Osteocyte (in vitro differentiated cells): ENCODE data around the gene PAFAH1B2. TPM values are rescaled to one million over a fixed set of nuclear protein-coding genes. Genes with fewer than 3 reads are reported as not detected.

ENCODE experiments used
- DNase-seq: peaks from one replicate; pipeline ENCODE4 v3.0.0; 2021; ENCODE audit warnings: mixed read lengths; ENCODE audit not compliant: unreplicated experiment; ENCODE audit errors: extremely low spot score
- H3K27ac Mint-ChIP-seq: one replicate; pipeline ENCODE4 v1.8.0; 2021; ENCODE audit warnings: mild to moderate bottlenecking, mixed read lengths; ENCODE audit not compliant: unreplicated experiment
- H3K27me3 Mint-ChIP-seq: one replicate; pipeline ENCODE4 v1.8.0; 2021; ENCODE audit warnings: mixed read lengths; ENCODE audit not compliant: unreplicated experiment
- H3K36me3 Mint-ChIP-seq: one replicate; pipeline ENCODE4 v1.8.0; 2021; ENCODE audit warnings: mixed read lengths; ENCODE audit not compliant: unreplicated experiment
- H3K4me1 Mint-ChIP-seq: one replicate; pipeline ENCODE4 v1.8.0; 2021; ENCODE audit warnings: mixed read lengths; ENCODE audit not compliant: unreplicated experiment
- H3K4me3 Mint-ChIP-seq: one replicate; pipeline ENCODE4 v1.8.0; 2021; ENCODE audit warnings: mild to moderate bottlenecking, moderate library complexity, mixed read lengths; ENCODE audit not compliant: unreplicated experiment
- H3K9me3 Mint-ChIP-seq: one replicate; pipeline ENCODE4 v1.8.0; 2021; ENCODE audit warnings: mixed read lengths; ENCODE audit not compliant: unreplicated experiment
- CTCF ChIP-seq: fragments of 200-600 bp; sonication (generic); IDR thresholded peaks from 2 replicates; pipeline ENCODE4 v1.5.0; 2021; ENCODE audit warnings: antibody characterized with exemption, mild to moderate bottlenecking, moderate library complexity
- total RNA-seq: library from RNA; stranded (reverse); gene quantifications from 2 replicates; pipeline ENCODE4 v1.2.1, GENCODE V29; 2021

Gene PAFAH1B2
- total RNA-seq, 1 donor from 2014 or later: 82.7 TPM

- Mint-ChIP-seq H3K36me3 (peaks cover 11% of the 10 kb centered on the region), H3K4me1 (peaks cover 41% of the 10 kb centered on the region), H3K9me3 (no peaks in the 10 kb centered on the region), H3K27me3 (no peaks in the 10 kb centered on the region), H3K27ac (peak overlapping the region; percentile 93), H3K4me3 (peak overlapping the region; percentile 96)
- DNase-seq: no peak
- peak; percentile 30 for TF ChIP-seq CTCF
These were observed 1.3 kb downstream of the PAFAH1B2 start for GRCh38 chr11:117145393-117145761.

GRCh38 chr11:117146521-117146920 lies 2.4 kb downstream of the PAFAH1B2 start:
- Mint-ChIP-seq H3K27me3 (no peaks in the 10 kb centered on the region), H3K9me3 (no peaks in the 10 kb centered on the region), H3K27ac (peak overlapping the region; percentile 93), H3K4me1 (peaks cover 44% of the 10 kb centered on the region), H3K4me3 (peak overlapping the region; percentile 96), H3K36me3 (peaks cover 13% of the 10 kb centered on the region)
- TF ChIP-seq CTCF: no peak
- no peak for DNase-seq

- Mint-ChIP-seq H3K4me1 (peaks cover 21% of the 10 kb centered on the region), H3K36me3 (peaks cover 15% of the 10 kb centered on the region), H3K27me3 (no peaks in the 10 kb centered on the region), H3K27ac (no peak overlapping the region), H3K9me3 (no peaks in the 10 kb centered on the region), H3K4me3 (no peak overlapping the region)
- TF ChIP-seq CTCF: no peak
- DNase-seq: no peak
These were observed 8.0 kb downstream of the PAFAH1B2 start for GRCh38 chr11:117152066-117152465.

GRCh38 chr11:117154468-117154867 lies 10.4 kb downstream of the PAFAH1B2 start:
- TF ChIP-seq CTCF: no peak
- Mint-ChIP-seq H3K27ac (no peak overlapping the region), H3K9me3 (no peaks in the 10 kb centered on the region), H3K4me3 (no peak overlapping the region), H3K27me3 (no peaks in the 10 kb centered on the region), H3K4me1 (peaks cover 12% of the 10 kb centered on the region), H3K36me3 (peaks cover 12% of the 10 kb centered on the region)
- DNase-seq: no peak

- Mint-ChIP-seq H3K4me3 (no peak overlapping the region), H3K9me3 (no peaks in the 10 kb centered on the region), H3K36me3 (peaks cover 19% of the 10 kb centered on the region), H3K27me3 (no peaks in the 10 kb centered on the region), H3K4me1 (no peaks in the 10 kb centered on the region), H3K27ac (peak overlapping the region; percentile 41)
- DNase-seq: no peak
- no peak for TF ChIP-seq CTCF
These were observed 13.4 kb downstream of the PAFAH1B2 start for GRCh38 chr11:117157507-117157906.
